ENCODE results near the gene ERCC1. TPM values are rescaled to one million over a fixed set of nuclear protein-coding genes. Genes with fewer than 3 reads are reported as not detected.

Gene ERCC1
- total RNA-seq, 1 experiment from 2014 or later, result 43.7 TPM

GRCh38 chr19:45464852-45465441, 41.2 kb upstream of the ERCC1 start (continued):
- TF ChIP-seq ZNF425 (CRISPR knock-in tag; conservative IDR thresholded peaks at IDR 0.05), result no peak
- TF ChIP-seq RELA (CRISPR knock-in tag; IDR thresholded peaks at IDR 0.05; ENCODE audit: borderline replicate concordance), result no peak
- no peak for TF ChIP-seq NFATC4 (CRISPR knock-in tag; IDR thresholded peaks at IDR 0.05)
- TF ChIP-seq, protein P1, sequence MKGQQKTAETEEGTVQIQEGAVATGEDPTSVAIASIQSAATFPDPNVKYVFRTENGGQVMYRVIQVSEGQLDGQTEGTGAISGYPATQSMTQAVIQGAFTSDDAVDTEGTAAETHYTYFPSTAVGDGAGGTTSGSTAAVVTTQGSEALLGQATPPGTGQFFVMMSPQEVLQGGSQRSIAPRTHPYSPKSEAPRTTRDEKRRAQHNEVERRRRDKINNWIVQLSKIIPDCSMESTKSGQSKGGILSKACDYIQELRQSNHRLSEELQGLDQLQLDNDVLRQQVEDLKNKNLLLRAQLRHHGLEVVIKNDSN (CRISPR knock-in tag; IDR thresholded peaks at IDR 0.05), result no peak
- TF ChIP-seq NR3C1 (CRISPR knock-in tag; conservative IDR thresholded peaks at IDR 0.05; ENCODE audit: low read depth), result no peak
- TF ChIP-seq NR2C2 (CRISPR knock-in tag; IDR thresholded peaks at IDR 0.05), result no peak
- TF ChIP-seq ZNF396 (CRISPR knock-in tag; IDR thresholded peaks at IDR 0.05; ENCODE audit: borderline replicate concordance), result no peak
- TF ChIP-seq ZMAT4 (CRISPR knock-in tag; IDR thresholded peaks at IDR 0.05), result no peak

DNA sequence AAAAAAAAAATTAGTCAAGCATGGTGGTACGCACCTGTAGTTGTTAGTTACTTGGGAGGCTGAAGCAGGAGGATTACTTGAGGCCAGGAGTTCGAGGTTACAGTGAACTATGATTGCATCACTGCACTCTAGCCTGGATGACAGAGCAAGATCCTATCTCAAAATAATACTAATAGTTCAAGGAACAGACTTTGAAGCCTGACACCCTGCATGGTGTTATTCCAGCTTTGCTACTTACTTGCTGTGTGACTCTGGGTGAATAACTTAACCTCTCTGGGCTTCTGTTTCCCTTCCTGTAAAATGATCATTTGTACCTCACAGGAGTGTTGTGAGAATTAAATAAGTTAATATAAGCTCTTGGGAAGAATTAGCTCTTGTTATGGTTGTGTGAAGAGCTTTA, 40.6 kb upstream of the ERCC1 start:
- no peak overlapping the region for H3K27ac Mint-ChIP-seq

More for the DNA sequence above, 40.6 kb upstream of the ERCC1 start:
- Mint-ChIP-seq H3K36me3 (no peaks in the 10 kb centered on the region), H3K4me3 (no peak overlapping the region), H3K4me1 (peaks cover 15% of the 10 kb centered on the region), H3K9me3 (no peaks in the 10 kb centered on the region), H3K27me3 (ENCODE audit: low read depth) (peaks cover 54% of the 10 kb centered on the region)
- ChIA-PET CTCF (interaction anchor here (0.7 to 3.1 kb wide), 2 partner anchors 21 to 25 kb away, joined by 3 to 17 read pairs; no protein-coding TSS in a partner anchor), POLR2A (no interaction called here)
- no peak for DNase-seq (ENCODE audit: low spot score)
- no peak for ATAC-seq
- TF ChIP-seq, protein P2, sequence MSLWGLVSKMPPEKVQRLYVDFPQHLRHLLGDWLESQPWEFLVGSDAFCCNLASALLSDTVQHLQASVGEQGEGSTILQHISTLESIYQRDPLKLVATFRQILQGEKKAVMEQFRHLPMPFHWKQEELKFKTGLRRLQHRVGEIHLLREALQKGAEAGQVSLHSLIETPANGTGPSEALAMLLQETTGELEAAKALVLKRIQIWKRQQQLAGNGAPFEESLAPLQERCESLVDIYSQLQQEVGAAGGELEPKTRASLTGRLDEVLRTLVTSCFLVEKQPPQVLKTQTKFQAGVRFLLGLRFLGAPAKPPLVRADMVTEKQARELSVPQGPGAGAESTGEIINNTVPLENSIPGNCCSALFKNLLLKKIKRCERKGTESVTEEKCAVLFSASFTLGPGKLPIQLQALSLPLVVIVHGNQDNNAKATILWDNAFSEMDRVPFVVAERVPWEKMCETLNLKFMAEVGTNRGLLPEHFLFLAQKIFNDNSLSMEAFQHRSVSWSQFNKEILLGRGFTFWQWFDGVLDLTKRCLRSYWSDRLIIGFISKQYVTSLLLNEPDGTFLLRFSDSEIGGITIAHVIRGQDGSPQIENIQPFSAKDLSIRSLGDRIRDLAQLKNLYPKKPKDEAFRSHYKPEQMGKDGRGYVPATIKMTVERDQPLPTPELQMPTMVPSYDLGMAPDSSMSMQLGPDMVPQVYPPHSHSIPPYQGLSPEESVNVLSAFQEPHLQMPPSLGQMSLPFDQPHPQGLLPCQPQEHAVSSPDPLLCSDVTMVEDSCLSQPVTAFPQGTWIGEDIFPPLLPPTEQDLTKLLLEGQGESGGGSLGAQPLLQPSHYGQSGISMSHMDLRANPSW (CRISPR knock-in tag; conservative IDR thresholded peaks at IDR 0.05; ENCODE audit: low read depth), result no peak
- TF ChIP-seq EMX1 (CRISPR knock-in tag; IDR thresholded peaks at IDR 0.05), result no peak
- TF ChIP-seq ATF2 (CRISPR knock-in tag; IDR thresholded peaks at IDR 0.05; ENCODE audit: borderline replicate concordance, low read depth), result no peak
- no peak for TF ChIP-seq PREB (CRISPR knock-in tag; IDR thresholded peaks at IDR 0.05; ENCODE audit: borderline replicate concordance)
- TF ChIP-seq NR1H2 (CRISPR knock-in tag; IDR thresholded peaks at IDR 0.05), result no peak
- no peak for TF ChIP-seq ZNF121 (CRISPR knock-in tag; IDR thresholded peaks at IDR 0.05)
- TF ChIP-seq NR2C2 (CRISPR knock-in tag; IDR thresholded peaks at IDR 0.05), result no peak
- no peak for TF ChIP-seq ZNF423 (CRISPR knock-in tag; IDR thresholded peaks at IDR 0.05)
- no peak for TF ChIP-seq CREB1 (CRISPR knock-in tag; IDR thresholded peaks at IDR 0.05)
- TF ChIP-seq NFYB (CRISPR knock-in tag; conservative IDR thresholded peaks at IDR 0.05; ENCODE audit: low read depth), result no peak
- no peak for TF ChIP-seq ERG (CRISPR knock-in tag; IDR thresholded peaks at IDR 0.05)
- TF ChIP-seq, protein P3, sequence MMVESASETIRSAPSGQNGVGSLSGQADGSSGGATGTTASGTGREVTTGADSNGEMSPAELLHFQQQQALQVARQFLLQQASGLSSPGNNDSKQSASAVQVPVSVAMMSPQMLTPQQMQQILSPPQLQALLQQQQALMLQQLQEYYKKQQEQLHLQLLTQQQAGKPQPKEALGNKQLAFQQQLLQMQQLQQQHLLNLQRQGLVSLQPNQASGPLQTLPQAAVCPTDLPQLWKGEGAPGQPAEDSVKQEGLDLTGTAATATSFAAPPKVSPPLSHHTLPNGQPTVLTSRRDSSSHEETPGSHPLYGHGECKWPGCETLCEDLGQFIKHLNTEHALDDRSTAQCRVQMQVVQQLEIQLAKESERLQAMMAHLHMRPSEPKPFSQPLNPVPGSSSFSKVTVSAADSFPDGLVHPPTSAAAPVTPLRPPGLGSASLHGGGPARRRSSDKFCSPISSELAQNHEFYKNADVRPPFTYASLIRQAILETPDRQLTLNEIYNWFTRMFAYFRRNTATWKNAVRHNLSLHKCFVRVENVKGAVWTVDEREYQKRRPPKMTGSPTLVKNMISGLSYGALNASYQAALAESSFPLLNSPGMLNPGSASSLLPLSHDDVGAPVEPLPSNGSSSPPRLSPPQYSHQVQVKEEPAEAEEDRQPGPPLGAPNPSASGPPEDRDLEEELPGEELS (CRISPR knock-in tag; IDR thresholded peaks at IDR 0.05), result no peak
- TF ChIP-seq FOXK1 (CRISPR knock-in tag; IDR thresholded peaks at IDR 0.05), result no peak
- no peak for TF ChIP-seq E2F5 (CRISPR knock-in tag; IDR thresholded peaks at IDR 0.05)
- TF ChIP-seq SP1 (CRISPR knock-in tag; conservative IDR thresholded peaks at IDR 0.05), result no peak
- TF ChIP-seq ETV6 (CRISPR knock-in tag; IDR thresholded peaks at IDR 0.05), result no peak
- no peak for TF ChIP-seq GRHL2 (CRISPR knock-in tag; IDR thresholded peaks at IDR 0.05; ENCODE audit: insufficient replicate concordance, severe bottlenecking)

Data from WTC11 (cell line).